Activated CD8-positive, alpha-beta T cell treated with anti-CD3 and anti-CD28 coated beads for 36 hours (primary cell): Measurements from ENCODE around the gene MYLK. TPM values are rescaled to one million over a fixed set of nuclear protein-coding genes. Genes with fewer than 3 reads are reported as not detected.

ENCODE experiments used
- ATAC-seq: fragments of 200-7000 bp; cut with Tn5 transposase; one replicate; pipeline ENCODE4 v1.10.0; 2021; ENCODE audit warnings: mild to moderate bottlenecking, moderate library complexity
- CTCF ChIA-PET: fragments of 350-600 bp; sonication (Branson Sonifier 250); formaldehyde crosslinking; loops from one replicate; lab custom pipeline; 2021; ENCODE audit warnings: antibody characterized with exemption; lab: Charles Lee
- POLR2A ChIA-PET: fragments of 350-600 bp; sonication (Branson Sonifier 250); formaldehyde crosslinking; loops from one replicate; lab custom pipeline; 2021; ENCODE audit warnings: antibody characterized with exemption; lab: Charles Lee
- DNase-seq: peaks from one replicate; pipeline ENCODE4 v3.0.0-alpha.2; 2020
- H3K27ac Mint-ChIP-seq: one replicate; pipeline ENCODE4 v1.8.0; 2021; ENCODE audit warnings: mild to moderate bottlenecking, mixed read lengths
- H3K27me3 Mint-ChIP-seq: one replicate; pipeline ENCODE4 v1.8.0; 2021; ENCODE audit warnings: mixed read lengths
- H3K36me3 Mint-ChIP-seq: one replicate; pipeline ENCODE4 v1.8.0; 2021; ENCODE audit warnings: low read depth, mixed read lengths
- H3K4me1 Mint-ChIP-seq: one replicate; pipeline ENCODE4 v1.8.0; 2021; ENCODE audit warnings: low read depth, mixed read lengths
- H3K4me3 Mint-ChIP-seq: one replicate; pipeline ENCODE4 v1.8.0; 2021; ENCODE audit warnings: mild to moderate bottlenecking, moderate library complexity, mixed read lengths
- H3K9me3 Mint-ChIP-seq: one replicate; pipeline ENCODE4 v1.8.0; 2021; ENCODE audit warnings: mixed read lengths
- CTCF ChIP-seq: fragments of 200-600 bp; IDR thresholded peaks from one replicate; pipeline ENCODE4 v1.8.0; 2022; ENCODE audit warnings: antibody characterized with exemption, mild to moderate bottlenecking
- intact Hi-C: fragments of 100-400 bp; cut with micrococcal nuclease; formaldehyde crosslinking; loops from one replicate; pipeline ENCODE4 v1.10.0; 2022
- total RNA-seq, 2 experiments: library from RNA; stranded (reverse); gene quantifications; one replicate each; pipeline ENCODE4 v1.2.3, GENCODE V29; 2021

The MYLK gene
- total RNA-seq, 2 experiments from 2014 or later, result 0.34 TPM; not detected in 1

GRCh38 chr3:123833398-123833785 lies 50.7 kb downstream of the MYLK start:
- peaks cover 10% of the 10 kb centered on the region for H3K9me3 Mint-ChIP-seq
- DNase-seq, result no peak
- no peaks in the 10 kb centered on the region for H3K4me1 Mint-ChIP-seq
- POLR2A ChIA-PET, result no interaction called here
- no peak for TF ChIP-seq CTCF
- no peak overlapping the region for H3K4me3 Mint-ChIP-seq
- no peaks in the 10 kb centered on the region for H3K36me3 Mint-ChIP-seq
- CTCF ChIA-PET, result no interaction called here
- intact Hi-C loops, result no loop called here
- H3K27me3 Mint-ChIP-seq, result peaks cover 12% of the 10 kb centered on the region
- H3K27ac Mint-ChIP-seq, result no peak overlapping the region
- ATAC-seq, result no peak

GRCh38 chr3:123832692-123833397 lies 51.3 kb downstream of the MYLK start:
- POLR2A ChIA-PET, result no interaction called here
- Mint-ChIP-seq H3K36me3 (no peaks in the 10 kb centered on the region), H3K4me3 (no peak overlapping the region), H3K9me3 (peaks cover 13% of the 10 kb centered on the region), H3K27ac (no peak overlapping the region), H3K4me1 (no peaks in the 10 kb centered on the region), H3K27me3 (peaks cover 10% of the 10 kb centered on the region)
- CTCF ChIA-PET, result no interaction called here
- ATAC-seq, result no peak
- no peak for DNase-seq
- intact Hi-C loops, result no loop called here
- no peak for TF ChIP-seq CTCF

DNA sequence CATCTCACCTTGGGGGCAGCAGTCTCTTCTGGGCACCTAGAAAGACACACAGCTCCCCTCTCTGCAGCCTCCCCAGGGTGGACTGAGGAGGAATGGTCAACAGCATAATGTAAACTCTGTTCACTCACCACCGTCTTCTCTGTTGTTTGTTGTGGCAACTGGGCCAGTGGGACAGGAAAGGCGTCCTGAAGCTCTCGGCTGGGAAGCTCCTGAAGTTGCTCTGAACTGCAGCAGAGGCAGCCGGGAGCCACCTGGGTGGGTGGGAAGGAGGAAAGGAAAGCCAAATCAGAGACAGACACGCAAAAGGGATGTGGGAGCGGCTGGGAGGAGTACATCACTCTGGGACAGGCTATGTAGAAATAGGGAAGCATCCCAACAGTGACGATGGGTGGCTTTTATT lies 52.7 kb downstream of the MYLK start:
- ChIA-PET CTCF (no interaction called here), POLR2A (no interaction called here)
- no peak overlapping the region for H3K4me3 Mint-ChIP-seq
- ATAC-seq, result no peak
- H3K27ac Mint-ChIP-seq, result no peak overlapping the region
- TF ChIP-seq CTCF, result no peak
- no peaks in the 10 kb centered on the region for H3K4me1 Mint-ChIP-seq
- no peak for DNase-seq
- H3K9me3 Mint-ChIP-seq, result peaks cover 26% of the 10 kb centered on the region
- H3K27me3 Mint-ChIP-seq, result peaks cover 10% of the 10 kb centered on the region
- no peaks in the 10 kb centered on the region for H3K36me3 Mint-ChIP-seq
- intact Hi-C loops, result no loop called here

DNA sequence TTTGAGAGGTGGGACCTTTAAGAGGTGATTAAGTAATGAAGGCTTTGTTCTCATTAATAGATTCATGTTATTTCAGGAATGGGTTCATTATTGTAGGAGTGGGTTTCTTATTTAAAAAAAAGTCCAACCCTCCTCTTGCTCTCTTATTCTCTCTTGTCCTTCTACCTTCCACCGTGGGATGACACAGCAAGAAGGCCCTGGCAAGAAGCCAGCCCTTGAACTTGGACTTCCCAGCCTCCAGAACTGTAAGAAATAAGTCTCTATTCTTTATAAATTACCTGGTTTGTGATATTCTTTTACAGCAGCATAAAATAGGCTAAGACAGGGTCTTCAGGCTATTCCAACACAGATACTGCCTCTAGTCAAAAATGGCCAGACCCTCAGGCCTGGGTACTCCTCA lies 62.2 kb downstream of the MYLK start:
- Mint-ChIP-seq H3K4me3 (no peak overlapping the region), H3K9me3 (peaks cover 5% of the 10 kb centered on the region), H3K36me3 (no peaks in the 10 kb centered on the region), H3K27ac (no peak overlapping the region), H3K27me3 (peaks cover 5% of the 10 kb centered on the region), H3K4me1 (no peaks in the 10 kb centered on the region)
- ChIA-PET POLR2A (no interaction called here), CTCF (no interaction called here)
- DNase-seq (no peak), ATAC-seq (no peak)
- intact Hi-C loops, result no loop called here
- no peak for TF ChIP-seq CTCF

GRCh38 chr3:123819949-123820348 lies 64.2 kb downstream of the MYLK start:
- DNase-seq (no peak), ATAC-seq (no peak)
- Mint-ChIP-seq H3K27ac (no peak overlapping the region), H3K9me3 (no peaks in the 10 kb centered on the region), H3K4me3 (no peak overlapping the region), H3K4me1 (no peaks in the 10 kb centered on the region), H3K36me3 (no peaks in the 10 kb centered on the region), H3K27me3 (peaks cover 5% of the 10 kb centered on the region)
- intact Hi-C loops, result no loop called here
- CTCF ChIA-PET, result no interaction called here
- no peak for TF ChIP-seq CTCF
- POLR2A ChIA-PET, result no interaction called here
